COR-L47 (cell line): ENCODE data around the gene MYCBP.
A peak's percentile ranks its signal among the peaks of the same experiment; 100 is the strongest.
"Not testable (repeated sequence)": the region's sequence is repeated elsewhere in the genome, so short reads cannot be mapped to it uniquely, and the experiment has no call there.

ENCODE experiments used
- DNase-seq: peaks from one replicate; lab custom pipeline; 2025; lab: John Stamatoyannopoulos, UW

MYCBP gene, protein sequence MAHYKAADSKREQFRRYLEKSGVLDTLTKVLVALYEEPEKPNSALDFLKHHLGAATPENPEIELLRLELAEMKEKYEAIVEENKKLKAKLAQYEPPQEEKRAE

DNA sequence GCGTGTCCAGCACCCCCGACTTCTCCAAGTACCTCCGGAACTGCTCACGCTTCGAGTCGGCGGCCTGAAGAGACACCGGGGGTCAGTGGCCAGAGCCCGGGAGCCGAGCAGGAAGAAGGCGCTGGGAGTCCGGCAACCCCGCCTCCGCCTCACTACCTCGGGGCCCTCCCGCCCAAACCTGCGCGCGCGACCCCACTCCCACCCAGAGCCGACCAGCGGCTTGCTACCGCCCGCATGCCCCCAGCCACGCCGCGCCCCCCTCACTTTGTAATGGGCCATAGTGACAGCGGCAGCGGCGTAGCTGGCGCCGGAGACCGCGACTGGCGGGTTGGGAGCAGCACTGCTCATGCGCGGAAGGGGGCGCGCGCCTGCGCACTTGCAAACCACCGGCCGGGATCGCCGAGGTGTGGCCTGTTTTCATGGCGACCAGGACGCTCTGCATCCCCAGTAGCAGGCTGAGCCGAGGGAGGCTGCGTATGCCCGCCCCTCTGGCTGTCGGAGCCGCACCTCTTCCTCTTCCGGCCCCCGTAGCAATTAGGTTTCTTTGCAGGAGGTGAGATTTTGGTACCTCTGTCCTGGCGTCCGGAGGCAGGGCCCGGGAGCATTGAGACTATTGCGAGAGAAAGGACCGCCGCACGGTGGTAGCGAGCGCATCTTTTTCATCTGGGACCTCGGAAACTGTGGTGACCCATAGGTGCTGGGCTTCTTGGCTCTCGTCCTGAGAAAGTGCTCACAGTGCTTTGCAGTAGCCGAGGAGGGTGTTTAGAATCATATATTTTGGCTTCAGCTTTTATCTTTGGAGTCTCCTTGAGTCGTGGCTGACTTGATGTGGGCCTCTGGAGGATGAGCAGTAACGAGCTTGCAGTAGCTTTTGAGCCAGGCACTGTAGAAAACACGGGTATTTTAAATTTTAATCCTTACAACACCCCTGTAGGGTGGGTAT is at the start of gene MYCBP:
MYCBP (minus strand) TSS at position 322 of the 943 bp plus-strand sequence; CDS start at position 279, 43 bp downstream.
- DNase-seq, result peak; percentile 94

DNA sequence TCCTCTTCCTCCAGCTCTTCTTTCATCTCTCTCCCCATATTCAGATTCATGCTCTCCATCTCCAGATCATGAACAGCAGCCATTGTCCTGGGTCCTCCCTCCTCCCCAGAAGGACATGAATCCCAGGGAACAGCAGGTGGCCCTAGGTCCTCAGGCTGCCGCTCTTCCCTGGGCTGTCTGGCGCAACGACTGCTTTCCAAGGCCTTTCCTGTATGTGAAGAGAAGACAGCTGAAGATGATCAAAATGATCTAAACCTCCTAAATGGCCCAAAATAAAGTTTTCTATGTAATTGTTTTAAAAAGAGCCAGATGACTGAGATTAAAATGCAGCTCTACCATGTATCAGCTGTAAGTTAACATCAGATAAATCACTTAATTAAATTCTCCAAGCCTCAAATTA is 46.0 kb upstream of the MYCBP start:
- no peak for DNase-seq

DNA sequence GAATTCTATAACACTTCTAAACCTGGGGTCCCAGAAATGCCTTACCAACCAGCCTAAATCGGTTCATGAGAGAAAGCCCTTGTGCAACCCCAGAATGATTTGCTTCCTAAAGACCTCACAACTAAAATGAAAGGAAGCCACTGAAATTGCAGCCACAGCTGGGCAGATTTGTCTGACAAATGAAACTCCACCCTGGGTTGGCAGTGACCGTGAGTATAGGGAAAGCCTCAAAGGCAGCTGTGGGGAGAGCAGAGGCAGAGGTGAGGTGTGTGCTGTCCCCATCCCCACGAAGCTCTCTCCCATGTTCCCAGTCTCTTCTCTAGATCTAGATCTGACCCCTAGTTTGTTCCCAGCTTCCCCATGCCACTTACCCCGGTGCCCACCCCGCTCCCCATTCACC is 45.4 kb upstream of the MYCBP start:
- DNase-seq, result no peak

DNA sequence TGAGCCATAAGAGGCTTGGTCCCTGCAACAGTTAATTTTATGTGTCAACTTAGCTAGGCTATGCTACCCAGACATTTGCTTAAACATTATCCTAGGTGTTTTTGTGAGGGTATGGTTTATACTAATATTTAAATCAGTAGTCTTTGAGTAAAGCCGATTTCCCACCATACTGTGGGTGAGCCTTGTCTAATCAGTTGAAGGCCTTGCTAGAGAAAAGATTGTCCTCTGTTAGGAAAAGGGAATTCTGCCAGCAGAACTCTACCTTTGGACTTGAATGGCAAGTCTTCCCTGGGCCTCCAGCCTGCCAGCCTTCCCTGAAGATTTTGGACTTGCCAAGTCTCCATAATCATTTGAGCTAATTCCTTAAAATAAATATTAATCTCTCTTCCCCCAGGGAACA is 44.6 kb upstream of the MYCBP start:
- DNase-seq, result no peak

DNA sequence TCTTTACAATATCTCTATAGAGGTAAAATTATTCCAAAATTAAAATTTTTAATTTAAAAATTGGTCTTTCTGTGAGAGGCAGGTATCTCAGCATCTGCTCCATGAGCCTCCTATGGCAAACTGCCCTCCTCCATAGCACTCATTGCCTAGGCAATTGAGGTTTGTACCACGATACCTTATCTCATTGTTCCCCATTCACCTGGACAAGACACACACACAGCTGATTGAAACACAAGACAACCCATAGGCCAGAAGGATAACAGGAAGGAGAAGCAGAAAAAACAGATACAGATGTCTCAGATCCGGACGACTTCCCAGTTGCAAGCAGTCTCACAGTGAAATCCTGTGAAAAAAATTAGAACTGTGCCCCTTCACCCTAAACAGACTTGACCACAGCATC is 44.2 kb upstream of the MYCBP start:
- no peak for DNase-seq

DNA sequence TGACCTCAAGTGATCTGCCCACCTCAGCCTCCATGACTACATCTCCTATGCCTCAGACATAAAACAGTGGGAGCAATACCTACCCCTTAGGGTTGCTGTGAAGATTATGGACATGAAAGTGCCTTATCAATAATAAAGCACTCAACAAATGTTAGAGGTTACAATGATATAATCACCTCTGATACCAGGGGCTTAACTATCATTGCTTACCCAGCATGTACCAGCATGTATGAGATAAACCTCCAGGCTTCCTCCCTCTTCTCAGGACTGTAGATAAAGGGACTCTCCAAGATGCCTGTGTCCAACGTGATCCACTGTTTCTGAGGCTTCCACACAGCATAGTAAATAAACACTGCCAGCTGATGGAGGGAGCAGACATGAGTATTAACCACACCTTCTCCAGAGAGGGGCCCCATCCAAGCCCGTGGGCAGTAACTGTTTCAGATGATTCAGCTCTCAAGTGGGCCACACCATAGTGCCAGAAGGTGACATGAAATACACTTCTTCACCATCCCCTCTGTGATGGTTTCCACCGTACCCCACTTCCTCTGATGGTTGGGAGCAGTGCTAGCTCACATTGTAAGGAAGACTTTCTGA is 42.3 kb upstream of the MYCBP start:
- no peak for DNase-seq

DNA sequence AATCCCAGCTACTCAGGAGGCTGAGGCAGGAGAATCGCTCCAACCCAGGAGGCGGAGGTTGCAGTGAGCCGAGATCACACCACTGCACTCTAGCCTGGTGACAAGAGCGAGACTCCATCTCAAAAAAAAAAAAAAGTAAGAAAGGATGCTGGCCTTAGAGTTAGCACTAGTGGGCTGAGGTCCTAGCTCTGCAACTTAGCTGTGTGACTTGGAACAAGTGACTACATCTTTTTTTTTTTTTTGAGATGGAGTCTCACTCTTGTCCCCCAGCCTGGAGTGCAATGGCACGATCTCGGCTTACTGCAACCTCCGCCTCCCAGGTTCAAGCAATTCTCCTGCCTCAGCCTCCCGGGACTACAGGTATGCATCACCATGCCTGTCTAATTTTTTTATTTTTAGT is 41.8 kb upstream of the MYCBP start:
- not testable (repeated sequence) for DNase-seq

DNA sequence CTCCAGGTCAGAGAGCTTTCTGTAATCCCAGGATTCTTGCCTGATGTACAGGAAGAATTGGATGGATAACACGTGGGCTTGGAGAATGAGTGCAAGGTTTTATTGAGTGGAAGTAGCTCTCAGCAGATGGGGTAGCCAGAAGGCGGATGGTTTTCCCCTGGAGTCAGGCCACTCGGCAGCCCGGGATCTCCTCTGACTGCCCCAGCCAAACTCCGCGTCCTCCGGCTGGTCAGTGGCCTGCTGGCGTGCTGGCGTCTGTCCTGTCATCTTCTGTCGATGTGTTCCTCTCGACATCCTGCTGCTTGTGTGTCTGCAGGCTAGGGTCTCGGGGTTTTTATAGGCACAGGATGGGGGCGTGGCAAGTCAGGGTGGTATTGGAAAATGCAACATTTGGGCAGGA is 35.7 kb upstream of the MYCBP start:
- DNase-seq, result no peak

DNA sequence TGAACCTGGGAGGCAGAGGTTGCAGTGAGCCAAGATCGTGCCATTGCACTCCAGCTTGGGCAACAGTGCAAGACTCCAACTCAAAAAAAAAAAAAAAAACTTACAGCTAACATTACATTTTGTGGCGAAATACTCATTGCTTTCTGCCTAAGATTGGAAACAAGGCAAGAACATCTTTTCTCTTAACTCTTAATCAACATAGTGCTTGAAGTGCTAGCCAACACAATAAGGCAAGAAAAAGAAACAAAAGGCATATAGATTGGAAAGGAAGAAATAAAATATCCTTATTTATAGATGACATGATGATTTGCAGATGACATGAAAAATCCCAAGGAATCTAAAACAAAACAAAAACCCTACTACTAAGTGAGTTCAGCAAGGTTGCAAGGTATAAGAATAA is 32.8 kb upstream of the MYCBP start:
- no peak for DNase-seq

DNA sequence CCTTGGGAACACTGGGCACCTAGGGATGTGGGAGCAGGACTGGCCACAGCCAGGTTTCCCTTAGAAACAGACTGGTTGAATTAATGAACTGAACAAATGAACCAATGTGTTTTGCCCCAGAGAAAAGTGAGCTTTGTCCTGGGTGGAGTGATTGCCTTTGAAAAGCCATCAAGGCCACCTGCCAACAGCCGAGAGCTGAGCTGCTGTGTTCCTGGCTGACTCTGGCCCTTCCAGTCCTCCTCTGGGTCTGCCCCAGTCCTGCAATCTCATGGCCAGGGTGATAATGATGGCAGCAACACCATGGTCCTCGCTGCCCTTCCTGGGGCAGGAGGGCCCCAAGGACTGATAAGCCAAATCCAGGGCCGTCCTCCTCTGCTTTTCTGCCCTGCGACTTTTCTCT is 26.4 kb upstream of the MYCBP start:
- no peak for DNase-seq

DNA sequence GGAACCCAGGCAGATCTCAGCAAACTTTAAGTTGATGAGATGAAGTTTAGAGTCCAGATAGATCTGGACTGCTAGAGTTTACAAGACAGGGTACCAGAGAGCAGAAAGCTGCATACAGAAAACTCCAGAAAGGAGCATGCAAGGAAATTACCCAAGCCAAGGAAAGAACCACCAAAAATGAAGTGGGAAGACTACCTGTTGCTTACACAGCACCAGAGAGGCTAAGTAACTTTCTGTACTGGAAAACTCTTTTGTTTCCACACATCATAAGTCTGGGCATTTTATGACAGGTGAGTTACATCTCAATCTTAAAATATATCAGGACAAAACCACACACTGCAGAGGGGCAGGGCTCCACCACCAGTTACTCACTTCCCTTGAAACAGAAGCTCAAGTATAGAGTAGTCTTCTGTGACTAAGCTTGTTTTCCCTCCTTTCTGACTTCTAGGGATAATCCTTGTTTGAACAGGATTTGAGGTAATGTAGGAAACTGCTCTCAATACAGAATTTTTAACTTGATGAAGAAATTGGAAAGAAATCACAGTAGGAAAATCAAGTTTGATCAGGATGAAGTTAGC is 25.6 kb upstream of the MYCBP start:
- no peak for DNase-seq

DNA sequence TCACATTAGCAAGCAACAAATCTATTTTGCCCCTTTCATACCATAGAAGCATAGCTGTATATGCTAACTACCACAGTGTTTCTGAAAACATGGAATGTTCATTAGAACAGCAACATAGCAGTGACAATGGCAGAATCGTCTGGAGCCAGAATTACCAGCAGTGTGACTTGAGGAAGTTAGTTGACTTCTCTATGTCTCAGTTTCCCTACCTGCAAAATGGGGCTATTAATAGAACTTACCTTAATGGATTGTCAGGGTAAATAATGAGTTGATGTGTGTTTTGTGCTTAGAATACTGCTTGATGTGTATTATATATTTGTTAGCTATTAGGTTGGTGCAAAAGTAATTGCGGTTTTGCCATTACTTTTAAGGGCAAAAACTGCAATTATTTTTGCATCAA is 23.0 kb upstream of the MYCBP start:
- DNase-seq, result no peak

DNA sequence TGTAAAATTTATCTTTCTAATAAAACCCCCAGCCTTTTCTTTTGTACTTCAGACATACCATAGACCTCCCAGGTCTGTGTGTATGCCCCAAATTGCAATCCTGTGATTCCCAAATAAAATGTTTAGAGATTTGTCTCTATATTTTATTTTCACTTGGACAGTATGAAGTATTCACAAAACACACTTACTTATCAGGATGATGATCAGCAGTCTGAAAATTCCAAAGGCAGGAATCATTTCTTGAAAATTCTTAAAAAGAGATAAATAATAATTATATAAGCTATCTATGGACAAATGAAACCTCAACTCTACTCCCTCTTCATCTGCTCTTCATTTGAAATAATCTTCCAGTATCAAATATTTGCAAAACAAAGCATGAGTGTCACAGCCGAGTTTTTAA is 19.8 kb upstream of the MYCBP start:
- no peak for DNase-seq

DNA sequence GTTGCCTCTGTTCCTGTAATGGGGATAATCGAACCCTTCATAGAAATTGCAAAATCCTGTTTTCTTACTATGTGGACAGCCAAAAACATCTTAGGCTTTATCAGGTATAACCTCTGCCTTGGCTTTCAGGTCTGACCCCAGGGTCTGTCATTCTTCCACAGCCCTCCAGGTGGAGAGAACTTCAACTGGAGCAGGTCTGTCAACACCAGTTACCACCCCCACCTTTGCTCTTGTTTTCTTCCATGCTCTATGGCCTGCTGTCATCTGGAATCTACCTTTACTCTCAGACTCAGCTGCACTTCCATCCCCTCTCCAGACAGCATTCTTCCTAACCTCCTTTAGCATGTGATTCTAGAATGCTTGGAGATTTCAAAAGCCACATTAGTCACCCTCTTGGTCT is 18.6 kb upstream of the MYCBP start:
- no peak for DNase-seq

DNA sequence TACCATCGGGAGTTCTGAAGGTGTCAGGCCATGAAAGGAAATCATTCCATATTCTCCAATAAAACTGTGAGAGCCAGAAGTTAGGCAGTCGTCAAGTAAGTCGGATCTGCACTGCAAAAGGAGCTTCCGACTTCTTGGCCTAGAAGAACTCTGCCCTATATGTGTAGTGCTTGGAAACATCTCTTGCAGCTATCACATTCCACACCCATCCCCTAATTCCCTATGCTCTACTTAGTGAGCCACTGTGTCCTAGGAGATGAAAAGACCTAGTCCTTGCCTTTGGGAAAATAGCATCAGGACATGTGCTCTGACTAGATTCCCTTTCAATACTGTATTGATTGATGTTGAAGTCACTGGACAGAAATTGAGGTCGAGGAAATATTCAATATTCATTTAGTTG is 16.4 kb upstream of the MYCBP start:
- no peak for DNase-seq

DNA sequence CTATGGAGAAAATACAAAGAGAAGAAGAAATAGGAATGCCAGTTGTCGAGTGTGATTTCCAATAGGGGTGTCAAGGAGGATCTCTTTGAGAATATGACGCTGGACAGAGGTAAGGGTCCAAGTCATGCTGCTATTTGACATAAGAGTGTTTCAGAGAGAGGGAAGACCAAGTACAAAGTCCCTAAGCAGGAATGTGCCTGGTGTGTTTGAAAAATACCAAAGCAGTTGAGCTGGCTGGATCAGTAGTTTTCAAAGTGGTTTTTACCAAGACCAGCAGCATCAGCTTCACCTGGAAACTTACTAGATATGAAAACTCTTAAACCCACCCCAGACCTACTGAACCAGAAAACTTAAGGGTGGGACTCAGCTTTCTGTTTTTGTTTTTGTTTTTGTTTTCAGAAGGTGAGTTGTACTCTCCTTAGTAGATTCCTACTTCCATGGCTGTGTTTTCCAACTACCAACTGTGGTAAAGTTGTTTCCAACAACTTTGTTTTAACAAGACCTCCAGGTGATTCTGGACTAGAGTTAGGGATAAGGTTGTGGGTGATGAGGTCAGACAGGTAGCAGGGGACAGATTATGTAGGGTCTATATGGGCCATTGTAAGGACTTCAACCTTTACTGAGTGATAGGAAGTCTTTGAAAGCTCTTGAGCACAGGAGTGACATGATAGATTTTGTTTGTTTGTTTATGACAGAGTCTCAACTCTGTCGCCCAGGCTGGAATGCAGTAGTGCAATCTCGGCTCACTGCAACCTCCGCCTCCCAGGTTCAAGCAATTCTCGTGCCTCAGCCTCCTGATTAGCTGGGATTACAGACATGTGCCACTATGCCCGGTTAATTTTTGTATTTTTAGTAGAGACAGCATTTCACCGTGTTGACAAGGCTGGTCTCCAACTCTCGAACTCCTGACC is 15.5 kb upstream of the MYCBP start:
- no peak for DNase-seq

DNA sequence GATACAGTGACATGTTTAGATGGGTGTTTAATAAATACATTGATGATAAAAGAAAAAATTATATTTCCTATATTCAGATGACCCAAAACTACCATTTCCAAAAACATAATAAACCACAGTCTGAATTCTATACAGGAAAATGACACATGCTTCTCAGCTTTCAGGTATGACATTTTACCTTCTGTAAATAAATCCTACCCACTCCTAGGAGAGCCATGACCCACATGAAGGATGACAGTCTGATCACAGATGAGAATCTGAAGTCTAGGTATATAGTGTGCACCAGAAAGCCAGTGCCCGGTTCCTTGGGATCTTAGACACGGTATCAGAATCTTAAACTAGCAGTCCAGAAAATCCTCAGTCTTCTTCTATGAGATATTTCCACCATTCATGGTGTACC is 11.9 kb upstream of the MYCBP start:
- no peak for DNase-seq

DNA sequence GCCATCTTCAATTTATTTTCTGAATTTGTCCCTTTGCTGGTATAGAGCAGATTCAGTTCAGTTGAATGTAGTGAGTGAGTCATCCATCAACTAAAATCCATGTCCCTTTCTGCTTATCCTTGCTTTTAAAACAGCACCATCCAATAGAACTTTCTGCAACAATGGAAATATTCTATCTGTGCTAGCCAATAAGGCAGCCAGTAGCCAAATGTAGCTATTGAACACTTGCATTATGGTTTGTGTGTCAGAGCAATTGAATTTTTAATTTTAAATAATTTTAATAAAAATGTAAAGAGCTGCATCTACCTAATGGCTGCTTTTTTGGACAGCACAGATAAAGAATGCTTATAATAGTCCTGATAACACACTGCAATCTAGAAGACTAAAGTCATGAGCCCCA is 8.3 kb upstream of the MYCBP start, which contains the start of gene GJA9:
GJA9 (minus strand) TSS at position 101 of the 400 bp plus-strand sequence. CDS start 5,489 bp downstream, outside the sequence.
- no peak for DNase-seq

DNA sequence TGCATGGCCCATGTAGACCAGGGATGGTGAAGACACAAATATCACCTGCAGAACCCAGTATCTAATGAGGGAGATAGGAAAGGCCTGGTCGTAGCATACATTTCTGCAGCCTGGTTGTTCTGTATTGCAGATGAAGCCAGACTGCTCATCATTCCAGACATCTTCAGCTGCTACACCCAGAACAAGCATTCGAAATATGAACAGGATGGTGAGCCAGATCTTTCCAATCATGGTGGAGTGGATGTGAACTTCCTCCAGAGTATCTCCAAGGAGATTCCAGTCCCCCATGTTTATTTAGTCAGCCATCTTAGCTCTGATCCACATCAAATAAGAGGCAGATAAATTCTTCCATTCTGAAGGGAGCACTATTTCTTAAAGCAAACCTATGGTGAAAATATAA is 2.7 kb upstream of the MYCBP start:
- DNase-seq, result no peak

DNA sequence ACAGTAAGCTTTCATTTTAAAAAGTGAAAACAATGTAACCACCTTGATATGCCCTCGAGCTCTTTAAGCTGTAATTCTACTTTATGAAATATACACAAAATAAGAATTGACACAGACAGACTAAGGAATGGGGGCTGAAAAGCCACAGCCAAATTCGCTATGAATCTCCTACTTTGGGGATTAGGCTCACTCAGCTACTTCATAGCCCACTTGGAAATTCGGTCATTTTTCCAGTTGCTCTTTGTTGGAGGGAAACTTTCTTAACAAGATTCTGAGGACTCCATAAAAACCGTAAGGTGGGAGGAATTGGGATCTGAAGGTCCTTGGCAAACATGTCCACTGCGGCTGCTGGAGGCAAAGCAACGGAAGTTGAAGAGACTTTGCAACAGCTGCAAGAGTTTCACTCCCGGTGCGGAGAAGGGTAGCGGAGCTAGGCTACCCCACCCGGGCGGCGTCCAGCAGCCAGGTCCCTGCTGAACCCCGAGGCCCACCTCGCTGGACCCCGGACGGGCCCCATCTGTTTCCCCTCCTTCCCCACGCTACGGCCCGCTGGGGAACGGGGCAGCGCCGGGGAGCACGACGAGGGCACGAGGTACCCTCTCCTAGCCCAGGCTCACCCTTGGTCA is 634 bp downstream of the MYCBP start:
- no peak for DNase-seq

DNA sequence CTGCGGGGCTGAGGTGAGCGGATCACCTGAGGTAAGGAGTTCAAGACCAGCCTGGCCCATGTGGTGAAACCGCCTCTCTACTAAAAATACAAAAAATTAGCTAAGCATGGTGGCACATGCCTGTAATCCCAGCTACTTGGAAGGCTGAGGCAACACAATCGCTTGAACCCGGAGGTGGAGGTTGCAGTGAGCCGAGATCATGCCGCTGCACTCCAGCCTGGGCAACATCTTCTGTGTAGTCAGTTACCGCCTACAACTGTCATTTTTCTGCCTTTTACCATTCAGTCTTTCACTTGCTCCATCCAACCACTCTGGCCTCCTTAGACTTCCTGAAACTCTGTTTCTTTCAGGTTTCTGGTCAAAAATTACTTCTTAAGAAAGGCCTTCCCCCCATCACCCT is 2.2 kb downstream of the MYCBP start:
- DNase-seq, result no peak
